Activated naive CD4-positive, alpha-beta T cell treated with anti-CD3 and anti-CD28 coated beads for 36 hours (primary cell): ENCODE measurements around the gene CYP19A1. TPM values are rescaled to one million over a fixed set of nuclear protein-coding genes. Genes with fewer than 3 reads are reported as not detected.
"Not testable (repeated sequence)": the region's sequence is repeated elsewhere in the genome, so short reads cannot be mapped to it uniquely, and the experiment has no call there.

Experiments used
- CTCF ChIA-PET: fragments of 350-600 bp; sonication (Branson Sonifier 250); formaldehyde crosslinking; loops from one replicate; lab custom pipeline; 2021; ENCODE audit warnings: antibody characterized with exemption; lab: Charles Lee
- DNase-seq: peaks from one replicate; pipeline ENCODE4 v3.0.0-alpha.2; 2020
- H3K27ac Mint-ChIP-seq: one replicate; pipeline ENCODE4 v1.8.0; 2021; ENCODE audit warnings: mild to moderate bottlenecking, mixed read lengths
- H3K27me3 Mint-ChIP-seq: one replicate; pipeline ENCODE4 v1.8.0; 2021; ENCODE audit warnings: low read depth, mixed read lengths
- H3K36me3 Mint-ChIP-seq: one replicate; pipeline ENCODE4 v1.8.0; 2021; ENCODE audit warnings: low read depth, mixed read lengths
- H3K4me1 Mint-ChIP-seq: one replicate; pipeline ENCODE4 v1.8.0; 2021; ENCODE audit warnings: low read depth, mixed read lengths
- H3K4me3 Mint-ChIP-seq: one replicate; pipeline ENCODE4 v1.8.0; 2021; ENCODE audit warnings: mild to moderate bottlenecking, moderate library complexity, mixed read lengths
- H3K9me3 Mint-ChIP-seq: one replicate; pipeline ENCODE4 v1.8.0; 2021; ENCODE audit warnings: mixed read lengths
- intact Hi-C: fragments of 100-400 bp; cut with micrococcal nuclease; formaldehyde crosslinking; loops from one replicate; pipeline ENCODE4 v1.15.1; 2023
- total RNA-seq, 2 experiments: library from RNA; stranded (reverse); gene quantifications; one replicate each; pipeline ENCODE4 v1.2.3, GENCODE V29; 2021

CYP19A1 gene
- total RNA-seq, 2 experiments from 2014 or later: not detected

DNA sequence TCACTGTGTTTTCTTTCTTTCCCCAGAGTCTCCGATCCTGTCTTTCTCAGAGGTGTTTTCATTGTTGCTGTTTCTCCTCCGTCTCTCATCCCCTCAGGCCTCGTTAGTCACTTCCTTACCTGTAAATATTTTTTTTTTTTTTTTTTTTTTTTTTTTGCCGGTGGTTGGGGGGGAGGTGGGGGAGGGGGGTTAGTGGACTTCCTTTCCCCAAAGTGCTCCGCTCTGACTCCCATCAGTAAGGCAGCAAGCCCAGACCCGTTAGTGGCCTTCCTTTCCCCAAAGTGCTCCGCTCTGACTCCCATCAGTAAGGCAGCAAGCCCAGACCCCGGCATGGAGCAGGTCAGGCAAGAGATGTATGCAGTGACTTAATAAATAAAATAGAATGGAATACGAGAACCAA is 146.6 kb downstream of the CYP19A1 start:
- CTCF ChIA-PET: interaction anchor here (0.7 to 3.2 kb wide), 7 partner anchors 16 to 218 kb away, joined by 3 to 46 read pairs (median 7); no protein-coding TSS in a partner anchor
- no peak overlapping the region for H3K4me3 Mint-ChIP-seq
- H3K27me3 Mint-ChIP-seq: peaks cover 19% of the 10 kb centered on the region
- H3K9me3 Mint-ChIP-seq: no peaks in the 10 kb centered on the region
- no peaks in the 10 kb centered on the region for H3K36me3 Mint-ChIP-seq
- DNase-seq: no peak
- H3K4me1 Mint-ChIP-seq: no peaks in the 10 kb centered on the region
- no peak overlapping the region for H3K27ac Mint-ChIP-seq
- intact Hi-C loops: loop anchor here (1.0 to 10.0 kb wide), 3 partner anchors 28 to 514 kb away; no protein-coding TSS in a partner anchor

GRCh38 chr15:51191072-51191670 is 147.2 kb downstream of the CYP19A1 start:
- H3K9me3 Mint-ChIP-seq: no peaks in the 10 kb centered on the region
- H3K4me3 Mint-ChIP-seq: no peak overlapping the region
- intact Hi-C loops: loop anchor here (5.0 to 10.0 kb wide), 2 partner anchors 256 to 514 kb away; no protein-coding TSS in a partner anchor
- no peaks in the 10 kb centered on the region for H3K4me1 Mint-ChIP-seq
- CTCF ChIA-PET: interaction anchor here (0.5 to 3.2 kb wide), 4 partner anchors 21 to 692 kb away, joined by 6 to 46 read pairs (median 12); no protein-coding TSS in a partner anchor
- H3K27ac Mint-ChIP-seq: no peak overlapping the region
- no peak for DNase-seq
- H3K36me3 Mint-ChIP-seq: no peaks in the 10 kb centered on the region
- H3K27me3 Mint-ChIP-seq: peaks cover 18% of the 10 kb centered on the region

DNA sequence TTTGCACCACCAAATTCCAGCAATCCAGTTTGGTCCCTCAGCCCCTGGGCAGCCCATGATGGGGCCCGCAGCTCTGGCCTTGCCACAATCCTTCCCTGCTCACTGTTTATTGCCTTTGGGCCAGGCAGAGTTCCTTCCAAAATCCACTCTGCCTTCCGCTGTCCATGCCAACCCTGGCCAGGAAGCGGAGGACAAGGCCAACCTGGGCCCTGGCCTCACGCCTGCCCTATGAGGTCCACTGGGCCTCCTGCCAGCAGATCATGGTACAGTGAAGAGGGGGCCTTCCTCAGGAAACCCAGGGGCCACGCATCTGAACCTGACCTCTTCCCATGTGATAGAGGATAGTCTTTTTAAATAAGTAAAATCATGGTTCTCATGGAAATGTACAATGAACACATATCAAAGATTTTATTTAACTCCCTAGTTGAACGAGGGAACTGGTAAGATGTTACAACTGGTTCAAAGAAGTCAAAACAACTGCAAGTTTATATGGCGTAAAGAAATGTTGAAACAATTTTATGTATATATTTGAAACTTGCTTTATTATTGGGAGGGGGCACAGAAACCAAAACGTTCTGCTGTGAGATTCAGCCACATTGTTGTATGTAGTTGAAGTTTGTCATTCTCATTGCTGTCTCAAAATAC is 147.8 kb downstream of the CYP19A1 start:
- CTCF ChIA-PET: interaction anchor here (0.5 to 3.2 kb wide), 3 partner anchors 20 to 692 kb away, joined by 4 to 16 read pairs (median 6); no protein-coding TSS in a partner anchor
- Mint-ChIP-seq H3K9me3 (no peaks in the 10 kb centered on the region), H3K27me3 (peaks cover 18% of the 10 kb centered on the region), H3K4me1 (no peaks in the 10 kb centered on the region), H3K36me3 (no peaks in the 10 kb centered on the region), H3K4me3 (no peak overlapping the region), H3K27ac (no peak overlapping the region)
- intact Hi-C loops: loop anchor here (5.0 to 10.0 kb wide), 2 partner anchors 256 to 513 kb away; no protein-coding TSS in a partner anchor
- no peak for DNase-seq

GRCh38 chr15:51189669-51190385 is 148.6 kb downstream of the CYP19A1 start:
- H3K27ac Mint-ChIP-seq: no peak overlapping the region
- CTCF ChIA-PET: interaction anchor here (0.8 to 1.7 kb wide), 2 partner anchors 27 kb away, joined by 4 read pairs; no protein-coding TSS in a partner anchor

GRCh38 chr15:51188791-51189190 is 149.6 kb downstream of the CYP19A1 start:
- H3K4me1 Mint-ChIP-seq, DNase-seq, intact Hi-C loops, H3K9me3 Mint-ChIP-seq, H3K4me3 Mint-ChIP-seq, H3K27ac Mint-ChIP-seq, H3K36me3 Mint-ChIP-seq: not testable (repeated sequence)
- CTCF ChIA-PET: interaction anchor here (0.8 to 1.7 kb wide), 2 partner anchors 8 to 26 kb away, joined by 3 to 4 read pairs; no protein-coding TSS in a partner anchor
- peaks cover 13% of the 10 kb centered on the region for H3K27me3 Mint-ChIP-seq

More at GRCh38 chr15:51189669-51190385, 148.6 kb downstream of the CYP19A1 start:
- Mint-ChIP-seq H3K36me3 (no peaks in the 10 kb centered on the region), H3K4me3 (no peak overlapping the region), H3K9me3 (no peaks in the 10 kb centered on the region), H3K27me3 (peaks cover 18% of the 10 kb centered on the region), H3K4me1 (no peaks in the 10 kb centered on the region)
- intact Hi-C loops: loop anchor here (5.0 to 10.0 kb wide), 2 partner anchors 255 to 513 kb away; no protein-coding TSS in a partner anchor
- DNase-seq: no peak

GRCh38 chr15:51186891-51187290 is 151.5 kb downstream of the CYP19A1 start:
- intact Hi-C loops: no loop called here
- H3K36me3 Mint-ChIP-seq: no peaks in the 10 kb centered on the region
- H3K27me3 Mint-ChIP-seq: peaks cover under 1% of the 10 kb centered on the region
- H3K4me3 Mint-ChIP-seq: no peak overlapping the region
- no peak overlapping the region for H3K27ac Mint-ChIP-seq
- H3K4me1 Mint-ChIP-seq: no peaks in the 10 kb centered on the region
- no peak for DNase-seq
- no peaks in the 10 kb centered on the region for H3K9me3 Mint-ChIP-seq
- CTCF ChIA-PET: interaction anchor here (1.0 kb wide), 1 partner anchor 24 kb away, joined by 4 read pairs; no protein-coding TSS in a partner anchor

GRCh38 chr15:51186181-51186705 is 152.2 kb downstream of the CYP19A1 start:
- Mint-ChIP-seq H3K27me3 (no peaks in the 10 kb centered on the region), H3K4me3 (no peak overlapping the region), H3K27ac (no peak overlapping the region), H3K9me3 (no peaks in the 10 kb centered on the region), H3K36me3 (no peaks in the 10 kb centered on the region), H3K4me1 (no peaks in the 10 kb centered on the region)
- DNase-seq: no peak
- CTCF ChIA-PET: no interaction called here
- intact Hi-C loops: no loop called here

DNA sequence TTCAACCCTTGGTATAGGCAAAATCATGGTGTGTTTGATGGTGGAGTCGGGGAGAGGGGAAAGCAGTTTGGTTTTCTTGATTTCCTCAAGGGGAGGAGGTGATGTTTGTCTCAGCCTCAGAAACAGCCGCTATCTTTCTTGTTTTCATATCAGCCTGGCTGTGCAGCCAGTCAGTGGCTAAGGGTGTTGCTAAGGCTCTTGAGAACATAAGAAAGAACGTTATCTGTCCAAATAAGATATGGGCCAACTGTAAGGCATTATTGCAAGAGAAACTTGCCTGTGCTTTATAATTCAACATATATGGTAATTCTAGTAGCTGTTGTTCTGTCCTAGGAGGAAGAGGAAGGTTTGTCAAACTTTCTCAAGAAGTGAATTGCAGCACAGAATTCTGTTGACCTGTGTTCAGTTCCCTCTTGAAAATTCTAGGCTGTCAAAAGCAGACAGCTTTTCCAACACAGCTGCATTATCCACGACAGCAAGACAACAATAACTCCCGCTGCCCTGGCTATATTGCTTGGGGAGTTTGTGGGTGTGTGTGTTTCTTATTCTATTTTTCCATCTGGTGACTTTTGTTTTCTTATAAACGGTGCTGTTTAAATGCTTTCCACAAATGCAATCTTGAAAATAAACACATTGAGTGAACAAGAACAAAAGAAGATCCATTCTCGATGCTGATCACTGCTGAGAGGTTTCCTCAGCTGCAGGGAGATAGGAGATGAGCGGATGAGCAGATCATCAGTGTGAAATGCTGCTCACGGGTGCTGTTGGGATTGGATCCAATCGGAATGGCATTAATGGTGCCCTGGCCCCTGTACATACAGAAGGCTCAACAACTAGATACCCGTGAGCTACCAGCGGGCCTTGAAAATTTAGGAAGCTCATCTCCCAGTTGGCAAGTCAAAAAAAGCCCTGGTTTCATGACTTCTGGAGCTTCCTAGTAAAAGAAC is 152.9 kb downstream of the CYP19A1 start:
- intact Hi-C loops: no loop called here
- CTCF ChIA-PET: interaction anchor here (1.0 kb wide), 1 partner anchor 22 kb away, joined by 4 read pairs; no protein-coding TSS in a partner anchor

DNA sequence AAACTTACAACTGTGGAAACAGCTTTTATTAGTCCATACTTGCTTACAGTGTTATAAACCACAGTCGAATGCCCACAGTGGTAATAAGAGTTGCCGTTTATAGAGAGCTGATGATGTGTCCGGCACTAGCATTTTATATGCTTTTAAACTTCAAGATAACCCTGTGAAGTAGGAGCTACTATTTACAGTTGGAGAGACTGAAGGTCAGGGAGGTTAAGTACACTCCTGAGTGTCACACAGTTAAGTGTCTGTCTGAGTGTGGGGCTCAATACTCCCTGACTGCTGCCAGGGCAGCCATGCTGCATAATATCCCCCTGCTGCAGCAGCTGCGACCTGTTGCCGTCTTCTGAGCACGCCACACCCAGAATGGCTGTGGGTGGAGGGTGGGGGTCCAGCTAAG is 153.8 kb downstream of the CYP19A1 start:
- CTCF ChIA-PET: interaction anchor here (0.7 kb wide), 1 partner anchor 466 kb away, joined by 3 read pairs; no protein-coding TSS in a partner anchor
- Mint-ChIP-seq H3K27me3 (no peaks in the 10 kb centered on the region), H3K9me3 (no peaks in the 10 kb centered on the region), H3K4me1 (no peaks in the 10 kb centered on the region), H3K36me3 (no peaks in the 10 kb centered on the region), H3K4me3 (no peak overlapping the region), H3K27ac (no peak overlapping the region)
- intact Hi-C loops: no loop called here
- no peak for DNase-seq

More for the DNA sequence above, 152.9 kb downstream of the CYP19A1 start:
- H3K9me3 Mint-ChIP-seq: no peaks in the 10 kb centered on the region
- H3K27ac Mint-ChIP-seq: no peak overlapping the region
- H3K27me3 Mint-ChIP-seq: no peaks in the 10 kb centered on the region
- H3K36me3 Mint-ChIP-seq: no peaks in the 10 kb centered on the region
- H3K4me3 Mint-ChIP-seq: no peak overlapping the region
- no peaks in the 10 kb centered on the region for H3K4me1 Mint-ChIP-seq
- DNase-seq: no peak

DNA sequence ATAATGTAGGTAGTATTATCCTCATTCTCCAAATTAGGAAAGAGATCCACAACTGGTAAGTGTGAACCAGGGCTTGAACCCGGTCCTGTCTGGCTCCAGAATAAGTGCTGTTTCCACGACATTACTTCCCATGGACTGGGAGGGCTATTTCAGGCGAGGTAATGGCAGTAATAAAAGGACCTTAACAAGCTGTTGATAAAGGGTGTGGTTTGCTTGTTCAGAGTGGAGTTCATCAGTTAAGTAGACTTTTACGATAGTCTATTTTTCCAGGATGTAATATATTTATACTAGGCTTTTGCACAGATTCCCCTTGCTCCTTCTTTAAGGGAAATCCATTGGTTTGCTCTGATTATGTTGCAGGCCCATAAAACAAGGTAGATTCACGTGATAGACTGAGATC is 155.3 kb downstream of the CYP19A1 start:
- no peak for DNase-seq
- intact Hi-C loops: no loop called here
- no peak overlapping the region for H3K4me3 Mint-ChIP-seq
- H3K4me1 Mint-ChIP-seq: no peaks in the 10 kb centered on the region
- no peak overlapping the region for H3K27ac Mint-ChIP-seq
- no peaks in the 10 kb centered on the region for H3K27me3 Mint-ChIP-seq
- no peaks in the 10 kb centered on the region for H3K36me3 Mint-ChIP-seq
- CTCF ChIA-PET: interaction anchor here (0.6 to 1.2 kb wide), 2 partner anchors 10 to 442 kb away, joined by 3 read pairs; no protein-coding TSS in a partner anchor
- H3K9me3 Mint-ChIP-seq: no peaks in the 10 kb centered on the region

DNA sequence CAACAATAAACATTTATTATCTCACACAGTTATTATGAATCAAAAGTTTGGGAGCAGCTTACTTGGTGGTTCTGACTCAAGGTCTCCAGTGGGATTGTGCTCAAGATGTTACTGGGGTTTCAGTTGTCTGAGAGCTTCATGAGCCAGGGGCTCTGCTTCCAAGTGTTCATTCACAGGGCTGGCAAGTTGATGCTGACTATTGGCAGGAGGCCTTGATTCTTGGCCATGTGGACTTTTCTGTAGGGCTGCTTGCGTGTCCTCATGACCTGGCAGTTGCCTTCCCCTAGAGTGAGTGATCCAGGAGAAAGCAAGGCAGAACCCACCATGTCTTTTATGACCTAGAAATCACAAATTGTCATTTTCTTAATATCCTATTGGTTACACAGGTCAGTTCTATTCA is 156.5 kb downstream of the CYP19A1 start:
- intact Hi-C loops: no loop called here
- no peaks in the 10 kb centered on the region for H3K4me1 Mint-ChIP-seq
- no peak overlapping the region for H3K4me3 Mint-ChIP-seq
- CTCF ChIA-PET: interaction anchor here (0.8 to 1.2 kb wide), 2 partner anchors 11 to 19 kb away, joined by 3 to 4 read pairs; no protein-coding TSS in a partner anchor
- H3K27ac Mint-ChIP-seq: no peak overlapping the region
- no peaks in the 10 kb centered on the region for H3K36me3 Mint-ChIP-seq
- H3K9me3 Mint-ChIP-seq: no peaks in the 10 kb centered on the region
- DNase-seq: no peak
- H3K27me3 Mint-ChIP-seq: no peaks in the 10 kb centered on the region
